ENCODE results near the gene MUTYH. TPM values are rescaled to one million over a fixed set of nuclear protein-coding genes. Genes with fewer than 3 reads are reported as not detected.

The MUTYH gene
- total and polyA plus RNA-seq, 9 donors: 13.9 to 25.3 (median 15.9) TPM

GRCh38 chr1:45282351-45282750 is 57.9 kb downstream of the MUTYH start:
- WGBS (ENCODE audit: insufficient coverage): 60% methylated on average over 1 of the region's 3 CpGs
- no peak overlapping the region for H3K27ac ChIP-seq (ENCODE audit: low read length)
- no peak overlapping the region for H3K4me3 ChIP-seq (ENCODE audit: low read length)
- H3K27me3 ChIP-seq (ENCODE audit: control insufficient read depth, insufficient read depth, low read length): no peaks in the 10 kb centered on the region
- H3K9me3 ChIP-seq (replicated peaks; ENCODE audit: control insufficient read depth, low read depth, low read length): peaks cover 3% of the 10 kb centered on the region
- H3K4me1 ChIP-seq (ENCODE audit: control insufficient read depth, insufficient read depth, low read length): no peaks in the 10 kb centered on the region
- no peaks in the 10 kb centered on the region for H3K36me3 ChIP-seq (ENCODE audit: control insufficient read depth, insufficient read depth, low read length)
- DNase-seq: no peak

Other genes starting within 250 kb of the MUTYH start
- gene ZSWIM5, start 133.8 kb downstream of the MUTYH start, total RNA-seq: 0.35 TPM
- gene ZSWIM5, start 133.8 kb downstream of the MUTYH start, polyA plus RNA-seq (ENCODE audit: insufficient read depth in 1 of 8, insufficient read length in 8 of 8, low replicate concordance in 1 of 8): 1 to 10 TPM in 1 of 8 donors, under 1 TPM in 7; 0.25 to 1.0 (median 0.48) TPM
- 2.6 TPM for gene HPDL, start 13.5 kb downstream of the MUTYH start, total RNA-seq
- gene HPDL, start 13.5 kb downstream of the MUTYH start, polyA plus RNA-seq (ENCODE audit: insufficient read depth in 1 of 8, insufficient read length in 8 of 8, low replicate concordance in 1 of 8): 1 to 10 TPM; 1.3 to 2.5 (median 1.8) TPM
- 6.8 TPM for gene TOE1, start 270 bp downstream of the MUTYH start, total RNA-seq
- 1 to 10 TPM; 6.8 to 9.9 (median 7.8) TPM for gene TOE1, start 270 bp downstream of the MUTYH start, polyA plus RNA-seq (ENCODE audit: insufficient read depth in 1 of 8, insufficient read length in 8 of 8, low replicate concordance in 1 of 8)
- gene TESK2, start 150.7 kb upstream of the MUTYH start, total RNA-seq: 2.2 TPM
- 1 to 10 TPM; 1.3 to 3.1 (median 1.9) TPM for gene TESK2, start 150.7 kb upstream of the MUTYH start, polyA plus RNA-seq (ENCODE audit: insufficient read depth in 1 of 8, insufficient read length in 8 of 8, low replicate concordance in 1 of 8)
- gene CCDC163, start 159.6 kb upstream of the MUTYH start, total RNA-seq: 2.8 TPM
- 1 to 10 TPM in 7 of 8 donors, under 1 TPM in 1; 0.74 to 3.6 (median 2.0) TPM for gene CCDC163, start 159.6 kb upstream of the MUTYH start, polyA plus RNA-seq (ENCODE audit: insufficient read depth in 1 of 8, insufficient read length in 8 of 8, low replicate concordance in 1 of 8)
- gene MMACHC, start 159.9 kb upstream of the MUTYH start, total RNA-seq: 4.6 TPM
- gene MMACHC, start 159.9 kb upstream of the MUTYH start, polyA plus RNA-seq (ENCODE audit: insufficient read depth in 1 of 8, insufficient read length in 8 of 8, low replicate concordance in 1 of 8): 1 to 10 TPM; 6.1 to 9.4 (median 7.4) TPM
- 223 TPM for gene PRDX1, start 181.4 kb upstream of the MUTYH start, total RNA-seq
- gene PRDX1, start 181.4 kb upstream of the MUTYH start, polyA plus RNA-seq (ENCODE audit: insufficient read depth in 1 of 8, insufficient read length in 8 of 8, low replicate concordance in 1 of 8): 100 to 1,000 TPM; 159 to 216 (median 171) TPM
- 93.1 TPM for gene AKR1A1, start 210.4 kb upstream of the MUTYH start, total RNA-seq
- 100 to 1,000 TPM in 3 of 8 donors, 10 to 100 TPM in 5; 78.3 to 114 (median 95.0) TPM for gene AKR1A1, start 210.4 kb upstream of the MUTYH start, polyA plus RNA-seq (ENCODE audit: insufficient read depth in 1 of 8, insufficient read length in 8 of 8, low replicate concordance in 1 of 8)
- 56.4 TPM for gene NASP, start 243.6 kb upstream of the MUTYH start, total RNA-seq
- 100 to 1,000 TPM; 139 to 188 (median 160) TPM for gene NASP, start 243.6 kb upstream of the MUTYH start, polyA plus RNA-seq (ENCODE audit: insufficient read depth in 1 of 8, insufficient read length in 8 of 8, low replicate concordance in 1 of 8)